ENCODE results near the gene KCNS3.
"Not testable (repeated sequence)": the region's sequence is repeated elsewhere in the genome, so short reads cannot be mapped to it uniquely, and the experiment has no call there.

Gene KCNS3

DNA sequence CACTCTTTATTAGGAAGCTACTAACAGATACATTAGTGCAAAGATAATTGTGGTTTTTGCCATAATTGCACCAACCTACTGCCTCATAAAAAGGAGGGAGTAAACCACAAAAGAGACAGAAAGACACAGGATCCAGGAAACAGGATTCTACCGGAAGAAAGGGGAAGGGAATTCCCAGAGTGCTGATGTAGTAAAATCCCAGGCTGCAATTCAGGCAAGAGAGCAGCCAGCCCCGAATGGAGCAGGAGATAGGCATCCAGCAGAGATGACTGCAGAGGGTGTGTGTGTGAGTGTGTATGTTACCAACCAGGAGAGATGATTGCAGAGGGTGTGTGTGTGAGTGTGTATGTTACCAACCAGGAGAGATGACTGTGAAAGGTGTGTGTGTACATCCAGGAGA is 84.4 kb downstream of the KCNS3 start:
- Histone ChIP-seq H3K9me3 (ENCODE audit: control insufficient read depth, low read length) (no peaks in the 10 kb centered on the region), H4K8ac (ENCODE audit: low read length) (no peak overlapping the region), H3K27ac (ENCODE audit: low read length, poor library complexity, severe bottlenecking) (no peak overlapping the region), H3K4ac (ENCODE audit: low read depth in 1 of 2, low read length in 2 of 2) (no peak overlapping the region), H3K4me3 (ENCODE audit: insufficient read depth in 1 of 2, low read depth in 1 of 2, low read length in 2 of 2) (no peak overlapping the region), H3K4me2 (ENCODE audit: low read length, poor library complexity, severe bottlenecking) (no peak overlapping the region), H3K14ac (ENCODE audit: low read length in 2 of 2) (no peak overlapping the region), H2BK15ac (ENCODE audit: low read depth, poor library complexity, severe bottlenecking) (no peak overlapping the region), H2BK5ac (ENCODE audit: low read depth, low read length, poor library complexity, severe bottlenecking) (no peak overlapping the region), H3K4me1 (ENCODE audit: control insufficient read depth, insufficient read depth, low read depth, low read length) (peaks cover 7% of the 10 kb centered on the region), H2BK120ac (ENCODE audit: low read depth, low read length) (no peak overlapping the region), H3K36me3 (ENCODE audit: control insufficient read depth in 1 of 2, insufficient read depth in 2 of 2, low read depth in 1 of 2, low read length in 2 of 2) (no peaks in the 10 kb centered on the region), H3K18ac (ENCODE audit: low read depth in 1 of 2, low read length in 2 of 2) (no peak overlapping the region), H2AK5ac (ENCODE audit: low read length, severe bottlenecking) (no peak overlapping the region), H2AFZ (ENCODE audit: low read depth, low read length) (peak overlapping the region; percentile 69), H3K23ac (ENCODE audit: low read length in 2 of 2) (no peak overlapping the region), H3K79me1 (replicated peaks; ENCODE audit: low read length, poor library complexity, severe bottlenecking) (no peaks in the 10 kb centered on the region), H3K27me3 (ENCODE audit: control insufficient read depth in 1 of 2, insufficient read depth in 1 of 2, low read length in 2 of 2) (peaks cover 0 to 22% of the 10 kb centered on the region in 2 experiments), H4K91ac (ENCODE audit: low read length) (no peak overlapping the region), H3K9ac (ENCODE audit: low read length) (no peak overlapping the region), H2BK12ac (ENCODE audit: low read length in 2 of 2) (peak overlapping the region in 1 of 2 experiments; percentile 54)
- DNase-seq = peak; percentile 71
- WGBS = 7% methylated on average over 2 of the region's 2 CpGs

- H2BK15ac ChIP-seq (ENCODE audit: low read depth, poor library complexity, severe bottlenecking); H3K23ac ChIP-seq (ENCODE audit: low read length in 2 of 2); H3K4me3 ChIP-seq (ENCODE audit: insufficient read depth in 1 of 2, low read depth in 1 of 2, low read length in 2 of 2); H3K4me2 ChIP-seq (ENCODE audit: low read length, poor library complexity, severe bottlenecking); H3K79me1 ChIP-seq (replicated peaks; ENCODE audit: low read length, poor library complexity, severe bottlenecking); H4K8ac ChIP-seq (ENCODE audit: low read length); H2BK5ac ChIP-seq (ENCODE audit: low read depth, low read length, poor library complexity, severe bottlenecking); H3K9me3 ChIP-seq (ENCODE audit: control insufficient read depth, low read length); H3K4ac ChIP-seq (ENCODE audit: low read depth in 1 of 2, low read length in 2 of 2); H2BK120ac ChIP-seq (ENCODE audit: low read depth, low read length); H3K4me1 ChIP-seq (ENCODE audit: control insufficient read depth, insufficient read depth, low read depth, low read length); H3K27ac ChIP-seq (ENCODE audit: low read length, poor library complexity, severe bottlenecking); H2AK5ac ChIP-seq (ENCODE audit: low read length, severe bottlenecking); H3K9ac ChIP-seq (ENCODE audit: low read length); H2AFZ ChIP-seq (ENCODE audit: low read depth, low read length); H3K36me3 ChIP-seq (ENCODE audit: control insufficient read depth in 1 of 2, insufficient read depth in 2 of 2, low read depth in 1 of 2, low read length in 2 of 2); DNase-seq: not testable (repeated sequence)
- H2BK12ac ChIP-seq (ENCODE audit: low read length in 2 of 2) = peak overlapping the region in 1 of 2 experiments; percentile 54
- peak overlapping the region; percentile 34 for H4K91ac ChIP-seq (ENCODE audit: low read length)
- H3K18ac ChIP-seq (ENCODE audit: low read depth in 1 of 2, low read length in 2 of 2) = peak overlapping the region in 1 of 2 experiments; percentile 34
- peak overlapping the region in 1 of 2 experiments; percentile 55 for H3K14ac ChIP-seq (ENCODE audit: low read length in 2 of 2)
- WGBS = 98% methylated on average over 16 of the region's 16 CpGs
- H3K27me3 ChIP-seq (ENCODE audit: control insufficient read depth in 1 of 2, insufficient read depth in 1 of 2, low read length in 2 of 2) = peaks cover 0 to 22% of the 10 kb centered on the region in 2 experiments
These were observed 85.1 kb downstream of the KCNS3 start for GRCh38 chr2:17963571-17963970.

DNA sequence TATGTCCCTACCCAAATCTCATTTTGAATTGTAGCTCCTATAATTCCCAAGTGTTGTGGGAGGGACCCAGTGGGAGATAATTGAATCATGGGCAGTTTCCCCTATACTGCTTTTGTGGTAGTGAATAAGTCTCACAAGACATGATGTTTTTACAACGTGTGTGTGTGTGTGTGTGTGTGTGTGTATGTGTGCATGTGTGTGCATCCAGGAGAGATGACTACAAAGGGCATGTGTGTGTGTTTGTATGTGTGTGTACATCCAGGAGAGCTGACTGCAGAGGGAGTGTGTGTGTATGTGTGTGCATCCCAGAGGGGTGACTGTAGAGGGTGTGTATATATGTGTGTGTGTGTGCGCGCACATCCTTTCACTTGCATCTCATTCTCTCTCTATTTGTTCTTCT is 86.7 kb downstream of the KCNS3 start:
- Histone ChIP-seq H4K91ac (ENCODE audit: low read length) (peak overlapping the region; percentile 79), H2BK15ac (ENCODE audit: low read depth, poor library complexity, severe bottlenecking) (no peak overlapping the region), H2BK12ac (ENCODE audit: low read length in 2 of 2) (no peak overlapping the region), H3K4me3 (ENCODE audit: insufficient read depth in 1 of 2, low read depth in 1 of 2, low read length in 2 of 2) (no peak overlapping the region), H3K14ac (ENCODE audit: low read length in 2 of 2) (no peak overlapping the region), H3K79me1 (replicated peaks; ENCODE audit: low read length, poor library complexity, severe bottlenecking) (no peaks in the 10 kb centered on the region), H3K27ac (ENCODE audit: low read length, poor library complexity, severe bottlenecking) (no peak overlapping the region), H3K23ac (ENCODE audit: low read length in 2 of 2) (no peak overlapping the region), H3K4me2 (ENCODE audit: low read length, poor library complexity, severe bottlenecking) (no peak overlapping the region), H2BK120ac (ENCODE audit: low read depth, low read length) (no peak overlapping the region), H3K9ac (ENCODE audit: low read length) (no peak overlapping the region), H2AK5ac (ENCODE audit: low read length, severe bottlenecking) (no peak overlapping the region), H3K36me3 (ENCODE audit: control insufficient read depth in 1 of 2, insufficient read depth in 2 of 2, low read depth in 1 of 2, low read length in 2 of 2) (no peaks in the 10 kb centered on the region), H4K8ac (ENCODE audit: low read length) (peak overlapping the region; percentile 39), H3K9me3 (ENCODE audit: control insufficient read depth, low read length) (no peaks in the 10 kb centered on the region), H2BK5ac (ENCODE audit: low read depth, low read length, poor library complexity, severe bottlenecking) (no peak overlapping the region), H2AFZ (ENCODE audit: low read depth, low read length) (no peak overlapping the region), H3K4me1 (ENCODE audit: control insufficient read depth, insufficient read depth, low read depth, low read length) (peaks cover 7% of the 10 kb centered on the region), H3K4ac (ENCODE audit: low read depth in 1 of 2, low read length in 2 of 2) (no peak overlapping the region), H3K18ac (ENCODE audit: low read depth in 1 of 2, low read length in 2 of 2) (no peak overlapping the region), H3K27me3 (ENCODE audit: control insufficient read depth in 1 of 2, insufficient read depth in 1 of 2, low read length in 2 of 2) (peaks cover 0 to 22% of the 10 kb centered on the region in 2 experiments)
- 79% methylated on average over 1 of the region's 3 CpGs for WGBS
- DNase-seq = no peak

DNA sequence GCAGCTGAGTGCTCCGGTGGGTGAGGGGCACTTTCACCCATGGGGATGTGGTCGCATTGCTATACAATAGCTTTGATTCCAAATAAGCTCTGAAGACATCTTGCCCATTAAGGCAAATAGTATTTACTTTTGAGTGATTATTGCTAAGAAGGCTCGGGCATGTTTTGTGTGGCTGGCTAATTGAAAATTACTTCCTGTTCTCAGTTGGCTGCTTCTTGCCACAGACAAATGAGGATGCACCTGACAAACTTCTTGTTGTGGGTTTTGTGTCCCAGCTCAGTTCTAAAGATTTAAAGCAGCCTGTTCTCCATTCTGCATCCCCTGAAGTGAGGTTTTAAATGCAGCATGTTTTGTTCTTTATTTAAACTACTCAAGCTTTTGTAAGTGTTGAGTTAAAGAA is 88.3 kb downstream of the KCNS3 start:
- H2BK15ac ChIP-seq (ENCODE audit: low read depth, poor library complexity, severe bottlenecking) = no peak overlapping the region
- no peak overlapping the region for H3K4ac ChIP-seq (ENCODE audit: low read depth in 1 of 2, low read length in 2 of 2)
- no peak overlapping the region for H4K91ac ChIP-seq (ENCODE audit: low read length)
- H4K8ac ChIP-seq (ENCODE audit: low read length) = no peak overlapping the region
- no peaks in the 10 kb centered on the region for H3K36me3 ChIP-seq (ENCODE audit: control insufficient read depth in 1 of 2, insufficient read depth in 2 of 2, low read depth in 1 of 2, low read length in 2 of 2)
- no peak overlapping the region for H3K4me3 ChIP-seq (ENCODE audit: insufficient read depth in 1 of 2, low read depth in 1 of 2, low read length in 2 of 2)
- H3K4me1 ChIP-seq (ENCODE audit: control insufficient read depth, insufficient read depth, low read depth, low read length) = peaks cover 7% of the 10 kb centered on the region
- no peaks in the 10 kb centered on the region for H3K79me1 ChIP-seq (replicated peaks; ENCODE audit: low read length, poor library complexity, severe bottlenecking)
- no peak overlapping the region for H3K23ac ChIP-seq (ENCODE audit: low read length in 2 of 2)
- H3K14ac ChIP-seq (ENCODE audit: low read length in 2 of 2) = no peak overlapping the region
- no peak overlapping the region for H3K18ac ChIP-seq (ENCODE audit: low read depth in 1 of 2, low read length in 2 of 2)
- H2AK5ac ChIP-seq (ENCODE audit: low read length, severe bottlenecking) = no peak overlapping the region
- H2AFZ ChIP-seq (ENCODE audit: low read depth, low read length) = no peak overlapping the region
- H3K9me3 ChIP-seq (ENCODE audit: control insufficient read depth, low read length) = no peaks in the 10 kb centered on the region
- H2BK5ac ChIP-seq (ENCODE audit: low read depth, low read length, poor library complexity, severe bottlenecking) = no peak overlapping the region
- H3K27ac ChIP-seq (ENCODE audit: low read length, poor library complexity, severe bottlenecking) = no peak overlapping the region
- H2BK12ac ChIP-seq (ENCODE audit: low read length in 2 of 2) = peak overlapping the region in 1 of 2 experiments; percentile 83
- 88% methylated on average over 2 of the region's 3 CpGs for WGBS
- H3K27me3 ChIP-seq (ENCODE audit: control insufficient read depth in 1 of 2, insufficient read depth in 1 of 2, low read length in 2 of 2) = peaks cover 0 to 23% of the 10 kb centered on the region in 2 experiments
- H3K4me2 ChIP-seq (ENCODE audit: low read length, poor library complexity, severe bottlenecking) = no peak overlapping the region
- DNase-seq = no peak
- no peak overlapping the region for H3K9ac ChIP-seq (ENCODE audit: low read length)
- no peak overlapping the region for H2BK120ac ChIP-seq (ENCODE audit: low read depth, low read length)
